ENCODE measurements around the gene RNF41.
"Not testable (repeated sequence)": the region's sequence is repeated elsewhere in the genome, so short reads cannot be mapped to it uniquely, and the experiment has no call there.

Gene RNF41

DNA sequence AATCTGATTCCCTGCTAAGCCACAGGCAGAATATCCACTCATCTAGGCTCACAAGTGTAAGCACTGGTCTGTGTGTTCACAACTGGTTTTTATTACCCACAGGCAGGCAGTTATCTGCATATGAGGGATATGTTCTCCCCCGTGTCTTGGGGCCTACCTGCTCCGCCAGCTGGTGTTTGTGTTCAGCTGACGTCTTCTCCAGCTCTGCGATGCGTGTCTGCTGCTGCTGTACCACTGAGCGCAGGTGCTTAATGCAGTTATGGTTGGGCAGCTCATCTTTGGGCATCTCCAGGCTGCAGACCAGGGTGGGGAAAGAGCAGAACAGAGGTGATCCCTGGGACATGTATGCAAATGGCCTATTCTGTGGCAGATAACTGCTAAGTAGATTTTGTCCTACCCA, 13.7 kb downstream of the RNF41 start:
- no peak for DNase-seq (ENCODE audit: low read depth in 2 of 2)

- no peak for DNase-seq (ENCODE audit: low read depth in 2 of 2)
Observed at GRCh38 chr12:56206452-56207166, 15.1 kb downstream of the RNF41 start.

- no peak for DNase-seq (ENCODE audit: low read depth in 2 of 2)
Observed at GRCh38 chr12:56205445-56205844, 16.3 kb downstream of the RNF41 start.

DNA sequence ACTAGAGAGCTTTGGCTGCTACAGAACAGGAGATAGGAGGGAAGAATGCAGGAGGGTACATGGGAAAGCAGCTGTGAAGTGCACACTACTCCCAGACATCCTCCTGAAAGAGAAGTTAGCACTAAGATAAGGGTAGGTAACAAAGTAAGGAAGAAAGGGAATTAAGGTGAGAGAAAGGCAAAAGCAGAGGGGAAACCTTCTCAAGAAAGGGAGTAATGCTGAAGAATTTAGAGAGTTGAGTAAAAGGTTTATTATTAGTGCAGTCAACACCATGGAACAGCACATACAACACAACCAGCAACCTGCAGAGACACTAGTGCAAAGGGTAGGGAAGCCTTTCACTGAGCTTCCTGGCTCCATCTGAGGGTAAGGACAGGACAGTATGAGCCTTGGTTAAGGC, 17.4 kb downstream of the RNF41 start:
- DNase-seq (ENCODE audit: low read depth in 2 of 2) = no peak

DNA sequence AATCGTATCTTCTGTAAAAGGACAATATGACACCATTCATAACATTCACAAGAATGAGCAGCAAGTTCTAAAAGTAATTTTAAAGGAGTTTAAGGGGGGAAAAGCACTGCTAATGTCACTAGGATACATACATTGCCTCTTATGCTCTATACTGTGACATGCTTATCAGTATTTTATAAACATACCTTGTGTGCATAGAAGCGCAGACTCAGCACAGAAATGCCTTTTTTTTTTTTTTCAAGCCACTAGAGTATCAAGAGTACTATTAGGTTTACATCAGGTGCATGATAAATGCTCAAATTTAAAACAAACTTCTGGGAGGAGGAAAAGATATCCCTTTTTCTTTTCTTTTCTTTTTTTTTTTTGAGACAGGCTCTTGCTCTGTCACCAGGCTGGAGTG, 18.9 kb downstream of the RNF41 start:
- no peak for DNase-seq (ENCODE audit: low read depth in 2 of 2)

- no peak for DNase-seq (ENCODE audit: low read depth in 2 of 2)
Observed at GRCh38 chr12:56202366-56202765, 19.4 kb downstream of the RNF41 start.

DNA sequence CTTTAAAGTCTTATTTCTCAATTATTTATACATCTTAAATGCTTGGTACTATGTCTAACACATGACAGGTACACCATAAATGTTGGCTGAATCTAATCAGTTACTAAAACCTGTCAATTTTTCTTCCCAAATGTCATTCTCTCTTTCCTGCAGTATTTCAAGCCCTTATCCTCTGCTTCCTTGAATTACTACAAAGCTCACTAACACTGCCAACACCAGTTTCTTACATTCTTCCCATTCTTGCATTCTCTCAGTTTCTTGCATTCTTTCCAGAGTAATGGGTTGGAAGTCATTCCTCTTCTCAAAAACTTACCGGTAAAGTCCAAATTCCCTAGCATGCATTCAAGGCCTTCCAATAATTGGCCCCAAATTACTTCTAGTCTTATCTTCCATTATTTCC, 22.9 kb downstream of the RNF41 start:
- DNase-seq (ENCODE audit: low read depth in 2 of 2) = no peak

DNA sequence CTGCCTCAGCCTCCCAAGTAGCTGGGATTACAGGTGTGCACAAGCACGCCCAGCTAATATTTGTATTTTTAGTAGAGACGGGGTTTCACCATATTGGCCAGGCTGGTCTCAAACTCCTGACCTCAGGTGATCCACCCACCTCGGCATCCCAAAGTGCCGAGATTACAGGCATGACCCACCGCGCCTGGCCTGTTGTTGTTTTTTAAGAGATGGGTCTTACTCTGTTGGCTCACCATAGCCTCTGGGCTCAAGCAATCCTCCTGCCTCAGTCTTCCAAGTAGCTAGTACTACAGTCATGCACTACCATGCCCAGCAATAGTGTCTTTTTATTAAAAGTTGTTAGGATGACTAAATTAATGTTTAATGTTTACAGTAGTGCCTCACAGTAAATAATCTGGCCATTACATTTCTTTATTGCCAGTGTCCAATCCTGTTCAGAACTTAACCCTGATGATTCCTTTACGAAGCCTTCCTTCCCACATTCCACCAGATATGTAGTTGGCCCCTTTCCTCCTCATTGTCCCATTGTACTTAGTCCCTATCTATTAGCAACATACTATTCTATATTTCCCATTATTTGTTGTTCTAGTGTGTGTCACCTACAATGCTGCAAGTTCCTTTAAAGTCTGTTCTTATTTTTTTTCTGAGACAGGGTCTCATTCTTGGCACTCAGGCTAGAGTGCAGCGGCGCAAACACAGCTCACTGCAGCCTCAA, 23.6 kb downstream of the RNF41 start:
- no peak for DNase-seq (ENCODE audit: low read depth in 2 of 2)

DNA sequence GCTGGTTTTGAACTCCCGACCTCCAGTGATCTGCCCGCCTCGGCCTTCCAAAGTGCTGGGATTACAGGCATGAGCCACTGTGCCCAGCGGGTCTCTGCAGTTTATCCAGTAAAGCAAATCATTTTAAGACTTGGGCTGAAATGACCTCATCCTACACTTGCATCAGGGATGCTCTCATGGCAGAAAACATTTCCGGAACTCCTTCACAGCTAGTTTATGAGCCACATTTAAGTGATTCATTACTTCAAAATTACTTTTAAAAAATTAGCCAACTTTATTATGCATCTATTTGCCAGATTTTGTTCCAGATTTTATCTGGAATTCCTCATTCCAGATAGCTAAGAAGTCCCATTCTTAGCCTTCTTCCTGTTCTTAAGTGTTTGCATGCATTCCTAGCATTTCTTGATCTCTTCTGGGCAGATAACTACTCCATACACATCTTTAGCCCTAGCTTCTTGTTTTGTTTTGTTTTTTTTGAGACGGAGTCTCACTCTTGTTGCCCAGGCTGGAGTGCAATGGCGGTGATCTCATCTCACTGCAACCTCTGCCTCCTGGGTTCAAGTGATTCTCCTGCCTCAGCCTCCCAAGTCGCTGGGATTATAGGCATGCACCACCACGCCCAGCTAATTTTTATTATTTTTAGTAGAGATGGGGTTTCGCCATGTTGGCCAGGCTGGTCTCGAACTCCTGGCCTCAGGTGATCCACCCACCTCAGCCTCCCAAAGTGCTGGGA, 24.7 kb downstream of the RNF41 start:
- DNase-seq (ENCODE audit: low read depth in 2 of 2) = not testable (repeated sequence)

- peak; percentile 38 to 57 for DNase-seq (ENCODE audit: low read depth in 2 of 2)
Observed at GRCh38 chr12:56193025-56193578, 28.6 kb downstream of the RNF41 start.

GRCh38 chr12:56192582-56192981, 29.1 kb downstream of the RNF41 start:
- DNase-seq (ENCODE audit: low read depth in 2 of 2) = no peak

GRCh38 chr12:56190695-56191155, 31.0 kb downstream of the RNF41 start:
- no peak for DNase-seq (ENCODE audit: low read depth in 2 of 2)

DNA sequence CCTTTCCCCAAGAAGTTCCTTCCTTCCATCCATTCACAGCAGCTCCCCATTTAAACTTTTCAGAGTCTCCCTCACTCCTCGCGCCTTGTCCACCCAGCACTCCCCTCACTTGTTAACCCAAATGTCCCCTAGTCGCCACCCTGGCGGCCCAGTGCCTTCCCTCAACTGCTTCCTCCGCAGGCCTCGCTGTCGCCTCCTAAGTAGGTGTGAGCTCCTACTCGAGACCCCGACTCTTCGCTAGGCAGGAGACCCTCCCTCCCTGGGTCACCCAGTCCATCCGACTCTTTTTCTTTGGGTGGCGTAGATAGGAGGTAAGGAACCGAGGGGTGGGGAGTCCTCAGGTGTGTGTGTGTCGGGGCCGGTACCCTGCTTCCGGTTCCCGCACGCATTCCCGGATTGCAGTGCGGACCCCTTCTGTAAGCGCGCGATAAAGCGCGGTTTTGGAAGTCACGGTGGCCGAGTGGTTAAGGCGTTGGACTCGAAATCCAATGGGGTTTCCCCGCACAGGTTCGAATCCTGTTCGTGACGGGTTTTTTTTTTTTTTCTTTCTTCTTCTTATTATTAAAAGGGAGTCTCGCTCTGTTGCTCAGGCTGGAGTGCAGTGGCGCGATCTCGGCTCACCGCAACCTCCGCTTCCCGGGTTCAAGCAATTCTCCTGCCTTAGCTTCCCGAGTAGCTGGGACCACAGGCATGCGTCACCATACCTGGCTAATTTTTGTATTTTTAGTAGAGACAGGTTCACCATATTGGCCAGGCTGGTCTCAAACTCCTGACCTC, 31.6 kb downstream of the RNF41 start:
- DNase-seq (ENCODE audit: low read depth in 2 of 2) = peak; percentile 61

DNA sequence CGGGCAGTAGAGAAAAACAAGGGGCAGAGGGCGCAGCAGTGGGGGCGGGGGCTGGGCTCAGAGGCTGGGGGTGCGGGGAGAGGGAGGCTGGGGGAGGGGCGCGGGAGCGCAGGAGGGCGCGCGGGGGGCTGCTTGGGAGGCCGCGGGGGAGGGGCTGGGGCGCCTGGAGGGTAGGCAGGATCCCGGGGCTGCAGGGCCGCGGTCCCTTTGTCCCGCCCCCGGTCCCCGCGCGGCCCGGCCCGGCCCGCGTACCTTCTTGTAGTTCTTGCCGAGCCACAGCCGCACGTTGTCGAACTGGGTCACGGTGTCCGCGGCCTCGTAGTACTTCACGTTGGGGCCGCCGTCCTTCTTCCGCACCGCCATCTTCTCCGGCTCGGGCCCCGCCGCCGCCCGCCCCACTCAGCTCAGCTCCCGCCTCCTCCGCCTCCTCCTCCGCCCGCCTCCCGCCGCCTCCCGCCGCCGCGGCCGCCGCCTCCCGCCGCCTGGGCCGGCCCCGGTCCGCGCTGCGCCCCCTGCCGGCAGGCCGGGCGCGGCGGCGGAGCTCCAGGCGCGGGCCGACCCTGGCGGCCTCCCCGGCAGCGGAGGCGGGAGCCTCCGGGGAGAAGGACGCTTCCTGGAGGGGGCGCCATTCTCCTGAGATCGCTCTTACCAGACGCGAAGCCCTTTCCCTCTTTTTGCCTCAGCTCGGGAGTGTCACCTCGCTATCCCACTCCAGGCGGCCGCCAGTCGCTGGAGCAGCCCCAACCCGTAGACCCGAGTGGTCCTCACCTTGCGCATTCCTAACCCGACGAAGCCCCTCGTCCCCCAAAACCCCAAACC, 32.4 kb downstream of the RNF41 start, which contains the start of gene SMARCC2:
TSS of gene SMARCC2 (minus strand) at position 385 of the 819 bp plus-strand sequence. CDS start at position 363, 22 bp downstream.
- peak; percentile 53 to 81 for DNase-seq (ENCODE audit: low read depth in 2 of 2)

GRCh38 chr12:56188778-56189098, 33.0 kb downstream of the RNF41 start:
- no peak for DNase-seq (ENCODE audit: low read depth in 2 of 2)

- no peak for DNase-seq (ENCODE audit: low read depth in 2 of 2)
Observed at GRCh38 chr12:56188131-56188777, 33.5 kb downstream of the RNF41 start.

- DNase-seq (ENCODE audit: low read depth in 2 of 2) = no peak
Observed at GRCh38 chr12:56186957-56187356, 34.8 kb downstream of the RNF41 start.

- no peak for DNase-seq (ENCODE audit: low read depth in 2 of 2)
Observed at GRCh38 chr12:56178347-56178746, 43.4 kb downstream of the RNF41 start.

DNA sequence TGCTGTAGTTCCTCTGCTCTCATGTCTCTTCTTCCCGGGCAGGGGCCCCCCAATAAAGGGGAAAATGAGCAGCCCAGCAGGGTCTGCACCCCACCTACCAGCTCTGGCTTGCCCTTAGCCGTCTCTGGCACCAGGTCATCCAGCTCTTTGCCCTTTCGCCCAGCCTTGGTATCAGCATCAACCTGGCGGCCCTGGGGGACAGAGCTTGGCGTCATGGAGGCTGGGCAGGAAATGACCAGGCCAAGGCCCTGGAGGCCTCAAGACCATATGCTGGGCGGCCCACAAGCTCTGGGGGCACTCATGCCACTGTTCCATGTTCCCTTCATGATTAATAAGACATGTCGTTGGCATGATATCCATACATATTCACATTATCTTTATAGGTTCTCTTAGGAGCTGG, 48.9 kb downstream of the RNF41 start:
- no peak for DNase-seq (ENCODE audit: low read depth in 2 of 2)

GRCh38 chr12:56169229-56169759, 52.4 kb downstream of the RNF41 start:
- no peak for DNase-seq (ENCODE audit: low read depth in 2 of 2)

All from stimulated activated CD8-positive, alpha-beta memory T cell treated with anti-CD3 and anti-CD28 coated beads, Interleukin-7, amount 100 ng/mL, for 4 hours (primary cell).